GM12891 (cell line): ENCODE data around the gene ZNF664.

ENCODE experiments used
- POLR2A ChIP-seq: IDR thresholded peaks from 2 replicates; pipeline ENCODE4 v1.6.1; 2011; ENCODE audit warnings: low read depth, low read length, control low read depth
- POLR2AphosphoS5 ChIP-seq: IDR thresholded peaks from 2 replicates; pipeline ENCODE4 v1.6.1; 2011; ENCODE audit warnings: low read depth, low read length, control low read depth
- TAF1 ChIP-seq: IDR thresholded peaks from 2 replicates; pipeline ENCODE4 v1.6.1; 2011; ENCODE audit warnings: low read depth, low read length, control low read depth

DNA sequence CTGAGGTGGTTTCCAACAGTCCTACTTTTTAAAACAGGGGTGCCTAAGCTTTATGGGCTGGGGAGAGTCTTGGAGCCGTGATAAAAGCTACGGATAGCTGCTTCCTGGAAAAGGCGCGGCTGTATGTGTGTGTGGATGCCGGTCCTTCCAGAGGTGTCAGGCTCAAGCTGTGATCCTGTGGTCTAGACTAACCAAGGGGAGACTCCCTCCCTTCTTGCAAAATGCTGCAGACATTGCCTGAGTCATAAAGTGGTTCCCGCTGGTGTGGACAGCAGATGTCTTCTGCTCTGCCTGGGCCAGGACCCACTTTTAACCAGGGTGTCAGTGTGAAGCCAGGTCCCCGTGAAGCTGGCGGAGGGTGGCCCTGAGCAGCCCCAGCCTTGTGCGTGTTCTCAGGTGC is 38.2 kb upstream of the ZNF664 start:
- TF ChIP-seq POLR2A (no peak), TAF1 (no peak), POLR2AphosphoS5 (no peak)
